ENCODE results near the gene UMODL1. TPM values are rescaled to one million over a fixed set of nuclear protein-coding genes. Genes with fewer than 3 reads are reported as not detected.

The UMODL1 gene
- polyA plus RNA-seq, 3 donors = not detected

DNA sequence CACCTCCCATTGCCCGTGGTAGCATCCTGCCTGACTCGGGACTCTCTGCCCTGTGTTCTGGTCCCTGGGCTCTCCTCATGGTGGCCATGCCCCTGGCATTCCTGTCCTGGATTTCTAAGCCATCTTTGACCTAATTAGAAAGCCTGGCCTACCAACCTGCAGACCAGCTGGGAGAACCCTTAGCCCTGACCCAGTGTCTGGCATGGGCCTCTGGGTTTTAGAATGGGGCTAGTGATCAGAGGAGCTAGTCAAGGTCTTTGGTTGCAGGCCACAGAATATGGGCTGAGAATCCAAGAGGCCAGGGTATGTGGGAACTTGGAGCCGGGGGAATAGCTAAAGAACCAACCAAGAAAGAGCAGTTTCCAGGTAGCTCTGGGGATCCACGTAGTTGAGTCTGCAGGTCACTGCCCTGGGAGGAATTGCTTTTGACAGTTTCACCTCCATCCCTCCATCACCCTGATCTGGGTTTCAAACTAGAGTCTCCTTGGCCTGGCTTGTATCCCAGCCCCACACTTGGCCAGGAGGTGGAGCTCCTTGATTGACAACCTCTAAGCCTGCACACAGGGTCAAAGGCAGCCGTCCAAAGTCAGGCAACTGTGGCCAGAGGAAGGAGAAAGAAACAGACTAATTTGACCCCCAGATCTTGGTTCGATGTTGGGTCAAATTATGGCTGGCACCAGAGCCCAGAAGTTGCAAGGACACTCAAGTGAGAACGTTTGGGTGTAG lies 93.1 kb downstream of the UMODL1 start:
- Histone ChIP-seq H3K79me2 (ENCODE audit: insufficient read depth, low read length) (no peaks in the 10 kb centered on the region), H2AFZ (ENCODE audit: insufficient read depth, low read depth, low read length, poor library complexity, severe bottlenecking) (no peak overlapping the region), H3K27ac (ENCODE audit: low read depth in 1 of 2, low read length in 2 of 2) (no peak overlapping the region), H3K9me3 (replicated peaks in 1 of 2; ENCODE audit: control insufficient read depth in 1 of 2, insufficient read depth in 1 of 2, low read length in 2 of 2) (no peaks in the 10 kb centered on the region), H4K20me1 (ENCODE audit: insufficient read depth, low read length) (no peaks in the 10 kb centered on the region), H3K27me3 (ENCODE audit: control insufficient read depth in 2 of 2, insufficient read depth in 2 of 2, low read length in 2 of 2) (peaks cover 0 to 6% of the 10 kb centered on the region in 2 donors), H3K4me1 (ENCODE audit: control insufficient read depth in 1 of 2, insufficient read depth in 2 of 2, low read length in 2 of 2) (no peaks in the 10 kb centered on the region), H3K4me2 (replicated peaks; ENCODE audit: extremely low read depth, low read length, poor library complexity, severe bottlenecking) (no peak overlapping the region), H3K4me3 (replicated peaks in 1 of 3; ENCODE audit: low read depth in 2 of 3, low read length in 3 of 3) (no peak overlapping the region), H3K9ac (ENCODE audit: insufficient read depth, low read length, poor library complexity, severe bottlenecking) (no peak overlapping the region), H3K36me3 (replicated peaks in 1 of 2; ENCODE audit: control insufficient read depth in 1 of 2, insufficient read depth in 2 of 2, low read length in 2 of 2) (no peaks in the 10 kb centered on the region)
- peaks cover 5 to 11% (median 8%) of the 10 kb centered on the region in 3 donors for H3K27me3 Mint-ChIP-seq (ENCODE audit: low read depth in 3 of 3)
- TF ChIP-seq, protein P1, sequence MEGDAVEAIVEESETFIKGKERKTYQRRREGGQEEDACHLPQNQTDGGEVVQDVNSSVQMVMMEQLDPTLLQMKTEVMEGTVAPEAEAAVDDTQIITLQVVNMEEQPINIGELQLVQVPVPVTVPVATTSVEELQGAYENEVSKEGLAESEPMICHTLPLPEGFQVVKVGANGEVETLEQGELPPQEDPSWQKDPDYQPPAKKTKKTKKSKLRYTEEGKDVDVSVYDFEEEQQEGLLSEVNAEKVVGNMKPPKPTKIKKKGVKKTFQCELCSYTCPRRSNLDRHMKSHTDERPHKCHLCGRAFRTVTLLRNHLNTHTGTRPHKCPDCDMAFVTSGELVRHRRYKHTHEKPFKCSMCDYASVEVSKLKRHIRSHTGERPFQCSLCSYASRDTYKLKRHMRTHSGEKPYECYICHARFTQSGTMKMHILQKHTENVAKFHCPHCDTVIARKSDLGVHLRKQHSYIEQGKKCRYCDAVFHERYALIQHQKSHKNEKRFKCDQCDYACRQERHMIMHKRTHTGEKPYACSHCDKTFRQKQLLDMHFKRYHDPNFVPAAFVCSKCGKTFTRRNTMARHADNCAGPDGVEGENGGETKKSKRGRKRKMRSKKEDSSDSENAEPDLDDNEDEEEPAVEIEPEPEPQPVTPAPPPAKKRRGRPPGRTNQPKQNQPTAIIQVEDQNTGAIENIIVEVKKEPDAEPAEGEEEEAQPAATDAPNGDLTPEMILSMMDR (IDR thresholded peaks at IDR 0.05) = peak; percentile 73
- H3K4me3 Mint-ChIP-seq = peak overlapping the region in 1 of 2 donors; percentile 48
- H3K27ac Mint-ChIP-seq = peak overlapping the region in 2 of 7 donors; percentile 60 to 80
- WGBS (ENCODE audit: insufficient coverage) = 54% methylated on average over 6 of the region's 7 CpGs
- DNase-seq = peak; percentile 64 to 71 (median 67)
- no peaks in the 10 kb centered on the region for H3K36me3 Mint-ChIP-seq
- H3K9me3 Mint-ChIP-seq = peaks cover 0 to 6% (median 0%) of the 10 kb centered on the region in 7 donors
- H3K4me1 Mint-ChIP-seq = peaks cover 12% of the 10 kb centered on the region
- intact Hi-C loops (cut with micrococcal nuclease) = loop anchor here (2.0 to 5.0 kb wide), 4 partner anchors 58 to 283 kb away; no protein-coding TSS in a partner anchor

DNA sequence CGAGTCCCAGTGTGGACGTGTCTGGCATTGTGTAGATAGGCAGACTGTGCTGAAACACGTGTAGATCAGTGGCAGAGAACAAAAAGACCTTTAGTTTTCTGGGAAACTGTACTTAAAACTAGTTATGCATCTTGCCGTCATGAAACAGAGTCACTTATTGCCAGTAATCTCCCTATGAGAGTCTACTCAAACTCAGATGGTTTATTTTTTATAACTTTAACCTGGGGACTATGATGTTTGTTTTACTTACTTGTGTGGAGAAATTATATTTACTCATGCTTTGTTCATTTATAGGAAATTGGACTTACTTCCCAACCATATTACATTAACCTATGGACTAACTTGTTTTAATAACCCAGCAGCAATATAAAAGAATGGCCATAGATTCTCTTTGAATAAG lies 93.7 kb downstream of the UMODL1 start:
- Mint-ChIP-seq H3K27me3 (ENCODE audit: low read depth in 3 of 3) (peaks cover 1 to 6% (median 5%) of the 10 kb centered on the region in 3 donors), H3K27ac (peak overlapping the region in 1 of 7 donors; percentile 80), H3K9me3 (peaks cover 0 to 6% (median 0%) of the 10 kb centered on the region in 7 donors), H3K4me3 (no peak overlapping the region), H3K4me1 (peaks cover 12% of the 10 kb centered on the region), H3K36me3 (no peaks in the 10 kb centered on the region)
- H3K9me3 ChIP-seq (replicated peaks in 1 of 2; ENCODE audit: control insufficient read depth in 1 of 2, insufficient read depth in 1 of 2, low read length in 2 of 2) = no peaks in the 10 kb centered on the region
- TF ChIP-seq, protein P1 (IDR thresholded peaks at IDR 0.05) = no peak
- H3K36me3 ChIP-seq (replicated peaks in 1 of 2; ENCODE audit: control insufficient read depth in 1 of 2, insufficient read depth in 2 of 2, low read length in 2 of 2) = no peaks in the 10 kb centered on the region
- H4K20me1 ChIP-seq (ENCODE audit: insufficient read depth, low read length) = no peaks in the 10 kb centered on the region
- no peak overlapping the region for H2AFZ ChIP-seq (ENCODE audit: insufficient read depth, low read depth, low read length, poor library complexity, severe bottlenecking)
- DNase-seq = no peak
- H3K27me3 ChIP-seq (ENCODE audit: control insufficient read depth in 2 of 2, insufficient read depth in 2 of 2, low read length in 2 of 2) = peaks cover 0 to 6% of the 10 kb centered on the region in 2 donors
- 92% methylated on average over 2 of the region's 4 CpGs for WGBS (ENCODE audit: insufficient coverage)
- H3K27ac ChIP-seq (ENCODE audit: low read depth in 1 of 2, low read length in 2 of 2) = no peak overlapping the region
- no peaks in the 10 kb centered on the region for H3K79me2 ChIP-seq (ENCODE audit: insufficient read depth, low read length)
- no peaks in the 10 kb centered on the region for H3K4me1 ChIP-seq (ENCODE audit: control insufficient read depth in 1 of 2, insufficient read depth in 2 of 2, low read length in 2 of 2)
- no peak overlapping the region for H3K9ac ChIP-seq (ENCODE audit: insufficient read depth, low read length, poor library complexity, severe bottlenecking)
- H3K4me2 ChIP-seq (replicated peaks; ENCODE audit: extremely low read depth, low read length, poor library complexity, severe bottlenecking) = no peak overlapping the region
- intact Hi-C loops (cut with micrococcal nuclease) = loop anchor here (2.0 to 5.0 kb wide), 4 partner anchors 57 to 282 kb away; no protein-coding TSS in a partner anchor
- H3K4me3 ChIP-seq (replicated peaks in 1 of 3; ENCODE audit: low read depth in 2 of 3, low read length in 3 of 3) = no peak overlapping the region
